DND-41 (cell line): ENCODE measurements around the gene TMEM217.

Experiments
- CTCF ChIP-seq: IDR thresholded peaks from 2 replicates; pipeline ENCODE4 v1.5.1; 2012; ENCODE audit warnings: borderline replicate concordance, low read length, moderate library complexity, mild to moderate bottlenecking; ENCODE audit not compliant: poor library complexity, severe bottlenecking; ENCODE audit errors: extremely low read depth
- EZH2 ChIP-seq: IDR thresholded peaks from 3 replicates; pipeline ENCODE4 v1.6.1; 2012; ENCODE audit warnings: borderline replicate concordance, low read depth, mild to moderate bottlenecking, moderate library complexity, low read length, inconsistent platforms; ENCODE audit not compliant: severe bottlenecking

GRCh38 chr6:37171201-37171969 is 86.6 kb downstream of the TMEM217 start:
- TF ChIP-seq EZH2 (no peak), CTCF (no peak)
